Mesothelial cell of epicardium (in vitro differentiated cells): ENCODE results near the gene TLK2. TPM values are rescaled to one million over a fixed set of nuclear protein-coding genes. Genes with fewer than 3 reads are reported as not detected.

Experiments
- DNase-seq, 2 experiments: peaks; one replicate each; pipeline ENCODE4 v3.0.0; 2021; ENCODE audit warnings: low spot score in 2 of 2; ENCODE audit not compliant: unreplicated experiment in 2 of 2
- H3K27ac Mint-ChIP-seq: 2 replicates; pipeline ENCODE4 v1.8.0; 2021; ENCODE audit warnings: mixed read lengths
- H3K27me3 Mint-ChIP-seq: 2 replicates; pipeline ENCODE4 v1.8.0; 2021; ENCODE audit warnings: low read depth, mixed read lengths
- H3K36me3 Mint-ChIP-seq: 2 replicates; pipeline ENCODE4 v1.8.0; 2021; ENCODE audit warnings: mixed read lengths
- H3K4me1 Mint-ChIP-seq: 2 replicates; pipeline ENCODE4 v1.8.0; 2021; ENCODE audit warnings: mixed read lengths
- H3K4me3 Mint-ChIP-seq: 2 replicates; pipeline ENCODE4 v1.8.0; 2021; ENCODE audit warnings: mild to moderate bottlenecking, moderate library complexity, mixed read lengths
- H3K9me3 Mint-ChIP-seq: 2 replicates; pipeline ENCODE4 v1.8.0; 2021; ENCODE audit warnings: mixed read lengths
- CTCF ChIP-seq: fragments of 200-600 bp; sonication (generic); IDR thresholded peaks from one replicate; pipeline ENCODE4 v1.5.0; 2021; ENCODE audit warnings: antibody characterized with exemption; ENCODE audit not compliant: unreplicated experiment
- total RNA-seq: library from RNA; stranded (reverse); gene quantifications from 3 replicates; pipeline ENCODE4 v1.2.1, GENCODE V29; 2021

Gene TLK2
- total RNA-seq, 1 donor from 2014 or later = 61.6 TPM

- H3K27me3 Mint-ChIP-seq = no peaks in the 10 kb centered on the region
- H3K4me3 Mint-ChIP-seq = peak overlapping the region; percentile 79
- DNase-seq = no peak
- H3K36me3 Mint-ChIP-seq = no peaks in the 10 kb centered on the region
- H3K27ac Mint-ChIP-seq = peak overlapping the region; percentile 90
- H3K9me3 Mint-ChIP-seq = no peaks in the 10 kb centered on the region
- H3K4me1 Mint-ChIP-seq = peaks cover 33% of the 10 kb centered on the region
- no peak for TF ChIP-seq CTCF
Observed at GRCh38 chr17:62652251-62653001, 173.8 kb downstream of the TLK2 start.

- no peaks in the 10 kb centered on the region for H3K9me3 Mint-ChIP-seq
- no peaks in the 10 kb centered on the region for H3K27me3 Mint-ChIP-seq
- no peak for DNase-seq
- H3K27ac Mint-ChIP-seq = peak overlapping the region; percentile 79
- H3K4me1 Mint-ChIP-seq = peaks cover 39% of the 10 kb centered on the region
- peak overlapping the region; percentile 79 for H3K4me3 Mint-ChIP-seq
- peaks cover 2% of the 10 kb centered on the region for H3K36me3 Mint-ChIP-seq
- no peak for TF ChIP-seq CTCF
Observed at GRCh38 chr17:62653002-62653825, 174.6 kb downstream of the TLK2 start.

GRCh38 chr17:62653826-62654761 lies 175.5 kb downstream of the TLK2 start:
- peak overlapping the region; percentile 79 for H3K4me3 Mint-ChIP-seq
- H3K9me3 Mint-ChIP-seq = no peaks in the 10 kb centered on the region
- peak overlapping the region; percentile 79 for H3K27ac Mint-ChIP-seq
- no peak for DNase-seq
- H3K27me3 Mint-ChIP-seq = no peaks in the 10 kb centered on the region
- H3K4me1 Mint-ChIP-seq = peaks cover 35% of the 10 kb centered on the region
- no peak for TF ChIP-seq CTCF
- peaks cover 2% of the 10 kb centered on the region for H3K36me3 Mint-ChIP-seq

GRCh38 chr17:62655656-62656055 lies 177.0 kb downstream of the TLK2 start:
- H3K4me1 Mint-ChIP-seq = peaks cover 34% of the 10 kb centered on the region
- DNase-seq = no peak
- H3K27me3 Mint-ChIP-seq = no peaks in the 10 kb centered on the region
- TF ChIP-seq CTCF = no peak
- H3K4me3 Mint-ChIP-seq = no peak overlapping the region
- H3K36me3 Mint-ChIP-seq = peaks cover 7% of the 10 kb centered on the region
- H3K9me3 Mint-ChIP-seq = peaks cover 7% of the 10 kb centered on the region
- H3K27ac Mint-ChIP-seq = no peak overlapping the region

- no peaks in the 10 kb centered on the region for H3K27me3 Mint-ChIP-seq
- TF ChIP-seq CTCF = no peak
- H3K36me3 Mint-ChIP-seq = peaks cover 12% of the 10 kb centered on the region
- H3K4me3 Mint-ChIP-seq = no peak overlapping the region
- H3K27ac Mint-ChIP-seq = no peak overlapping the region
- peaks cover 34% of the 10 kb centered on the region for H3K4me1 Mint-ChIP-seq
- no peak for DNase-seq
- H3K9me3 Mint-ChIP-seq = peaks cover 15% of the 10 kb centered on the region
Observed at GRCh38 chr17:62656446-62656845, 177.8 kb downstream of the TLK2 start.
